M059J (cell line): ENCODE results near the gene LCN6. TPM values are rescaled to one million over a fixed set of nuclear protein-coding genes. Genes with fewer than 3 reads are reported as not detected.
A peak's percentile ranks its signal among the peaks of the same experiment; 100 is the strongest.
"Not testable (repeated sequence)": the region's sequence is repeated elsewhere in the genome, so short reads cannot be mapped to it uniquely, and the experiment has no call there.

Experiments used
- DNase-seq: peaks from one replicate; pipeline ENCODE4 v3.0.0-alpha.2; 2012; ENCODE audit warnings: low read depth
- total RNA-seq: library from RNA; depleted of rRNA; stranded (reverse); fragments of >200 nt; shearing (Covaris generic); gene quantifications from 2 replicates; pipeline ENCODE4 v1.2.3, GENCODE V29; 2014

Gene LCN6
- total RNA-seq, 1 experiment from 2014 or later = not detected

- DNase-seq = peak; percentile 76
Observed at GRCh38 chr9:136711219-136711648, 37.1 kb downstream of the LCN6 start.

GRCh38 chr9:136710543-136710942, 37.8 kb downstream of the LCN6 start:
- peak; percentile 78 for DNase-seq

- no peak for DNase-seq
Observed at GRCh38 chr9:136709454-136710109, 38.7 kb downstream of the LCN6 start.

GRCh38 chr9:136707849-136708517, 40.3 kb downstream of the LCN6 start:
- no peak for DNase-seq

GRCh38 chr9:136707011-136707410, 41.3 kb downstream of the LCN6 start:
- DNase-seq = no peak

- peak; percentile 70 for DNase-seq
Observed at GRCh38 chr9:136705564-136705963, 42.8 kb downstream of the LCN6 start.

- not testable (repeated sequence) for DNase-seq
Observed at GRCh38 chr9:136704741-136705140, 43.6 kb downstream of the LCN6 start.

GRCh38 chr9:136703276-136703860, 45.0 kb downstream of the LCN6 start:
- DNase-seq = no peak

GRCh38 chr9:136701668-136702053, 46.7 kb downstream of the LCN6 start:
- DNase-seq = no peak

- no peak for DNase-seq
Observed at GRCh38 chr9:136700959-136701667, 47.2 kb downstream of the LCN6 start.

GRCh38 chr9:136700304-136700703, 48.0 kb downstream of the LCN6 start:
- no peak for DNase-seq

- DNase-seq = no peak
Observed at GRCh38 chr9:136698635-136699246, 49.6 kb downstream of the LCN6 start.

GRCh38 chr9:136697821-136698526, 50.4 kb downstream of the LCN6 start:
- DNase-seq = no peak

GRCh38 chr9:136697146-136697820, 51.0 kb downstream of the LCN6 start:
- no peak for DNase-seq

GRCh38 chr9:136696502-136696901, 51.8 kb downstream of the LCN6 start:
- DNase-seq = no peak

GRCh38 chr9:136695955-136696354, 52.4 kb downstream of the LCN6 start:
- DNase-seq = no peak

- peak; percentile 52 for DNase-seq
Observed at GRCh38 chr9:136695435-136695895, 52.9 kb downstream of the LCN6 start.

GRCh38 chr9:136694872-136695247, 53.5 kb downstream of the LCN6 start:
- DNase-seq = no peak

GRCh38 chr9:136694163-136694871, 54.0 kb downstream of the LCN6 start:
- peak; percentile 38 for DNase-seq
